HG03558 (cell line): ENCODE measurements around the gene RUFY4.
"Not testable (repeated sequence)": the region's sequence is repeated elsewhere in the genome, so short reads cannot be mapped to it uniquely, and the experiment has no call there.

Experiments
- ATAC-seq: cut with Tn5 transposase; IDR thresholded peaks from one replicate; pipeline ENCODE4 v1.9.1; 2021; ENCODE audit warnings: moderate number of reproducible peaks; ENCODE audit not compliant: unreplicated experiment; ENCODE audit errors: extremely low read depth

Gene RUFY4

DNA sequence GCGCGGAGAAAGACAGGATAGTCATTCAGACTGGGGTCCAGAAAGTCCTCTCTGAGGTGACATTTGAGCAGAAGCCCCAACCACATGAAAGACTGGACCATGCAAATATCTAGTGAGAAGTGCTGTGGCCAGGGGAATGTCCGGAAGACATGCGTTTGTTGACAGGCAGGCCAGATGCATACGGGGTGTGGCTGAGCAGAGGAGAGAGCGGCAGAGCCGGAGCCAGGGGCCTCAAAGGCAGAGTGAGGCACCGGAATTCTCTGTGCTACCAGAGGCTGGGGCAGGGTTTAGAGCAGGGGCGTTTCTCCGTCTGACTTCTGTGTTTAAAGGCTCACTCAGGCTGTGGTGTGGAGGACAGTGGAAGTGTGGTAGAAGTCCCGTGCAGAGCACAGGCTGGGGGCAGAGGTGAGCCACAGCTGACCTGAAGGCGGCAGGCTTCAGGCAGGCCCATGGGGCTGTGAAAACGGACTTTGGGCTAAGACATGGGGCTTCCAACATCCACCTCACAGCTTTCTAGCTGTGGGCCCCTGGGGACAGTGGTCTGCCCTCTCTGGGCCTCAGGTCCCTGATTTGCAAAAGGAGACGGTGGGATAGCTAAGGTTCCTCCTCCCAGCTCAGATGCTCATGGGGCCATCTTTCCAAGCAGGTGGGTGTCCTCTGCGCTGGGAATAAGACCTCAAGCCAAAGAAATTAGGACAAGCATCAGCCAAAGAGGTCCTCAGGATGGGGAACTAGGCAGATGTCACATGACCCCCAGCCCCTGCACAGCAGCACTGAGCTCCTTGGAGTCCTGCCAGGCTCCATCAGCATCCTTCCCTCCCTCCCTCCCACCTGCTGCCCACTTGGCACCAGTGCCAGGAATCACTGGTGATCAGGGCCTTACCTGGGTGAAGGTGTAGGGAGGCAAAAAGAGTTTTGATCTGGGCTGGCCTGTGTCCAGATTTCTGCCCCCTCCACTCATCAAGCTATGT is 11.2 kb downstream of the RUFY4 start:
- ATAC-seq: no peak

DNA sequence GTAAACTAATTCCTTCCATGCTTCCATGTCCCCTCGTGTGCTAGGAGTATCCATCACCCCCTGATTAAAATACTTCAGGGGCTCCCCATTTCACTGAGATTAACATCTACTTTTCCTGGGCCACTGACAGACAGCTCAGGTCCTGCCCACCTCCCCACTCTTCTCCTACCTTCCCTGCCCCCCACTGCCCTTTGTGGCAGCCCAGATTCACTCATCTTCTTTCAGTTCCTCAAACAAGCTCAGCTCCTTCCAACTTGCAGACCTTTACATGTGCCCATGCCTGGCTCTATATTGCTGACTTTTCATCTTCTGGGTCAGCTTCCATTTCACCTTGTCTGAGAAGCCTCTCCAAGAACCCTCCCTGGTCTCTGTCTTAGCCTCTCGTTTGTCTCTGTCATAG is 12.0 kb downstream of the RUFY4 start:
- peak; percentile 68 for ATAC-seq

DNA sequence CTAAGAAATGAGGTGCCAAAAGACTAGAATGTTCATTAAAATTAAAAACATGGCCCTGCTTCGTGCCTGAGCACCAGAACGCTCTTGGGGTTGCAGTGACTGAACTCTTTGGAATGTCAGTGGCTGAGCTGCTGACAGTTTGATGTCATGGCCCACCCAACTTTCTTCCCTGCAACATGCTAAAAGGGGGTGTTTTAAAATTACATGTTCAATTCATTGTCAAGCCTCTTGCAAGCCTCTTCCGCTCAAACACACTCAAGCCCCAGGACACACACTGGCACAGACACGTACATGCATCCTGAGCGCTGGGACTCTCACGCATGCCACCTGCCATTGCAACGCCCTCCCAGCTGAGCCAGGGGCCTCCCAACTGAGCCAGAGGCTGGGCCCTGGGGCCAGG is 12.6 kb downstream of the RUFY4 start:
- no peak for ATAC-seq

DNA sequence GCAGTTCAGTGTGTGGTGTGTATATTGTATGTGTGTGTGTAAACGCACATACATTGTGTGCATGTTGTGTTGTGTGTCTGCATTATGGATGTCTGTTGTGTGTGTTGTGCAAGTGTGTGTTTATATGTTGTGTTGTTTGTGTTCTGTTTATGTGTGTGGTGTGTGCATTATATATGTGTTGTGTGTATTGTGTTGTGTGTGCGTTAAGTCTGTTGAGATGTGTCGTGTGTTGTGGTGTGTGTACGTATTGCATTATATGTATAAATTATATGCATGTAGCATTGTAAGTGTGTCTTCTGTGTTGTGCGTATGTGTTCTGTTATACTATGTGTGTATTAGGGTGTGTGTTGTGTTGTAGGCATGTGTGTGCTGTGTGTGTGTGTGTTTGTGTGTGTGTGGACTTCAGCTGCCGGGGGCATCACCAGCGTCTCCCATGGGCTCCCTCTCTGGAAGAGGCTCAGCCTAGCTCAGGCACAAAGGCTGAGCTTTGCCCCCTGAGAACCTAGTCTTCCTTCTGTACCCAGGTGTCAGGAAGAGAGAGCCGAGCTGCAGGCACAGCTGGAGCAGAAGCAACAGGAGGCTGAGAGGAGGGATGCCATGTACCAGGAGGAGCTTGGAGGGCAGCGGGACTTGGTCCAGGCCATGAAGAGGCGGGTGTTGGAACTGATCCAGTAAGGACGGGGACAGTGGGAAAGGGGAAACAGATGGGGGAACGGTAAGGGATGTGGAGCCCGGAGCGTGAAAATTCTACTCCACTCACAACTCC is 13.7 kb downstream of the RUFY4 start:
- no peak for ATAC-seq

DNA sequence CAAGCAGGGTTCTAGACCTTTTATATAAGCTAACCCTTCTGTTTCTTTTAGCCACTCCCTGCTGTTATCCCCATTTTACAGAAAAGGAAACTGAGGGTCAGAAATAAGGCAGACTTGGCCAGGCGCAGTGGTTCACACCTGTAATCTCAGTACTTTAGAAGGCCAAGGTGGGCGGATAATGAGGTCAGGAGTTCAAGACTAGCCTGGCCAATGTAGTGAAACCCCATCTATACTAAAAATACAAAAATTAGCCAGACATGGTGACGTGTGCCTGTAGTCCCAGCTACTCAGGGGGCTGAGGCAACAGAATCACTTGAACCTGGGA is 14.3 kb downstream of the RUFY4 start:
- no peak for ATAC-seq

DNA sequence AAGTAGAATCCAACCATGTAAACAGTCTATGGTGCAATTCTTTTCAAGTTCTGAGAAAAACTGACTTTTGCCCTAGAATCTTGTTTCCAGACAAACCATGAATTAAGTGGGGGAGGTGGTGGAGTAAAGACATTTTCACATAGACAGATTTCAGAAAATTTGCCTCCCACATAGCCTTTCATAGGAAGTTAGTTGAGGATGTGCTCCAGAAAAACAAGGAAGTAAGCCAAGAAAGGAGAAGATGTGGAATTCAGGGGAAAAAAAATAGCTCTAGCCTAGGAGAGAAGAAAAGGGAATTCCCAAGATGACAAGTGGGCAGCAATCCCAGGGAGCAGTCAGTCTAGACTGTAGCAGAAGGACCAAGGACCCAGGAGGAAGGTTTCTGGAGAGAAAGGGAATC is 17.4 kb downstream of the RUFY4 start:
- no peak for ATAC-seq

DNA sequence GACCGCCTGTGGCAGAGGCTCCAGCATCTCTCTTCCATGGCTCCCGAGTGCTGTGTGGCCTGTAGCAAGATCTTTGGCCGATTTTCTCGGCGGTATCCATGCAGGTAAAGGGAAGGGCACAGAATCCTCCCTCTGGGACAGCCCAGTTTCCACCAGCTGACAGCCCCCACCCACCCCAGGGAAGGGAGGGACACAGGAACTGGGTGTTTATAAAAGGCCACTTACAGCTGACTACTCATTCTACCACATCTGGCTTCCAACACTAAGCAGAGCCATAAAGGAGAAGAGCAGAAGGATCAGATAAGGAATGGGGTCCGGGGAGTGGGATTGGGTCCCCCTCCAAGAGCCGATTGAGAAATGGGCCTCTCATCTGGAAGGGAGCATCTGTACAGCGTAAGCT is 20.2 kb downstream of the RUFY4 start:
- no peak for ATAC-seq

DNA sequence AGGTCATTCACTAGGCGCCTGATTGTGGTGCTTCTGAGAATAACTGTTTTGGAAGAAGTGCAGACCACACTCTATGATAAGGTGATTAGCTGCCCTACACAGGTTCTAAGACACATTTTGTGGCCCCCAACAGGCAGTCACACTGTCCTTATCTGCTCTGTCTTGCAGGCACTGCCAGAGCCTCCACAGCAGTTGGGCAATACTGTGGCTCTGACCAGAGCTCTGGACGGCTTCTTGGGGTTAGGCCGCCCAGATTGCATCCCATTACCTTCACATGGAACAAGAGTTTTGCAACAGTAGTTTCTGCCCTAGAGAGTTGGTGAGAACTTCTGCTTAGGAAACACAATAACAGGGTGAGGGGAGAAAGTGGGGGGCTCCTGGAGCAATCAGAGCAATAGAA is 22.7 kb downstream of the RUFY4 start:
- ATAC-seq: no peak

DNA sequence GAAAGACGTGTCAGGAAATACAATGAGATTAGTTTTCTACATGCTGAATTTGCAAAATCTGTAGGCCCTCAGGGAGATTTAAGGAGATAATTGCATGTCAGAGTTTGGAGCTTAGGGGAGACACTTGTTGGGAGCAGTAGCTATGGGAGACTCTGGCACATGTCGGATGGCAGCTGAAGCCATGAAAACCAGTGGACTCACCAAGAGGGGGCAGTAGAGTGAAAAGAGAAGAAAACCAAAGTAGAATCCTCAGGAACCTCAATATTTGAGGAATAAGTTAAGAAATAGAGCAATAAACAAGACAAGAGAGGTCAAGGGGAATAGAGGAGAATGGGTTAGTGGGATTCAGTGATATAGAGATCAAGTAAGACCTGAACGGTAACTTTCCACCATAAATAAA is 24.8 kb downstream of the RUFY4 start:
- ATAC-seq: no peak

DNA sequence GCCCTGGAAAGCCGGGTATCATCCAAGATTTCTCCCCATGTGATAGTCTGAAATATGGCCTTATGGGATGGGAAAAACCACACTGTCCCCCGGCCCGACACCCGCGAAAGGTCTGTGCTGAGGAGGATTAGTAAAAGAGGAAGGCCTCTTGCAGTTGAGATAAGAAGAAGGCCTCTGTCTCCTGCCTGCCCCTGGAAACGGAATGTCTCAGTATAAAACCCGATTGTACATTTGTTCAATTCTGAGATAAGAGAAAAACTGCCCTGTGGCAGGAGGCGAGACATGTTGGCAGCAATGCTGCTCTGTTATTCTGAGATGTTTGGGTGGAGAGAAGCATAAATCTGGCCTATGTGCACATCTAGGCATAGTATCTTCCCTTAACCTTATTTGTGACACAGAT is 26.8 kb downstream of the RUFY4 start:
- no peak for ATAC-seq

DNA sequence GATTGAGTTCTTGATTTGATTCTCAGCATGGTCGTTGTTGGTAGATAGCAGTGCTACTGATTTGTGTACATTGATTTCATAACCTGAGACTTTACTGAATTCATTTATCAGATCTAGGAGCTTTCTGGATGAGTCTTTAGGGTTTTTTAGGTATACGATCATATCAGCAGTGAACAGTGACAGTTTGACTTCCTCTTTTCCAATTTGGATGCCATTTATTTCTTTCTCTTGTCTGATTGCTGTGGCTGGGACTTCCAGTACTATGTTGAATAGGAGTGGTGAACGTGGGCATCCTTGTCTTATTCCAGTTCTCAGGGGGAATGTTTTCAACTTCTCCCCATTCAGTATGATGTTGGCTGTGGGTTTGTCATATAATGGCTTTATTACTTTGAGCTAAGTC is 28.9 kb downstream of the RUFY4 start:
- ATAC-seq: no peak

DNA sequence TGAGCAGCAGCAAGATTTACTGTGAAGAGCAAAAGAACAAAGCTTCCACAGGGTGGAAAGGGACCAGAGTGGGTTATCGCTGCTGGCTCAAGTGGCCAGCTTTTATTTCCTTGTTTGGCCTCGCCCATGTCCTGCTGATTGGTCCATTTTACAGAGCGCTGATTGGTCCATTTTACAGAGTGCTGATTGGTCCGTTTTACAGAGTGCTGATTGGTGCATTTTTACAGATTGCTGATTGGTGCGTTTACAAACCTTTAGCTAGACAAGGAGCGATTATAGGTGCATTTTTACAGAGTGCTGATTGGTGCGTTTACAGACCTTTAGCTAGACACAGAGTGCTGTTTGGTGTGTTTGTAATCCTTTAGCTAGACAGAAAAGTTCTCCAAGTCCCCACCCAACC is 39.8 kb downstream of the RUFY4 start:
- ATAC-seq: not testable (repeated sequence)

DNA sequence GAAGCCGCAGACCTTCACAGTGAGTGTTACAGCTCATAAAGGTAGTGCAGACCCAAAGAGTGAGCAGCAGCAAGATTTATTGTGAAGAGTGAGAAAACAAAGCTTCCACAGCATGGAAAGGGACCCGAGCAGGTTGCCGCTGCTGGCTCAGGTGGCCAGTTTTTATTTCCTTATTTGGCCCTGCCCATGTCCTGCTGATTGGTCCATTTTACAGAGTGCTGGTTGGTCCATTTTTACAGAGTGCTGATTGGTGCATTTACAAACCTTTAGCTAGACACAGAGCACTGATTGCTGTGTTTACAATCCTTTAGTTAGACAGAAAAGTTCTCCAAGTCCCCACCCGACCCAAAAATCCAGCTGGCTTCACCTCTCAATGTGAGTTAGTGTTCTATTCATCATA is 52.7 kb downstream of the RUFY4 start:
- ATAC-seq: not testable (repeated sequence)

DNA sequence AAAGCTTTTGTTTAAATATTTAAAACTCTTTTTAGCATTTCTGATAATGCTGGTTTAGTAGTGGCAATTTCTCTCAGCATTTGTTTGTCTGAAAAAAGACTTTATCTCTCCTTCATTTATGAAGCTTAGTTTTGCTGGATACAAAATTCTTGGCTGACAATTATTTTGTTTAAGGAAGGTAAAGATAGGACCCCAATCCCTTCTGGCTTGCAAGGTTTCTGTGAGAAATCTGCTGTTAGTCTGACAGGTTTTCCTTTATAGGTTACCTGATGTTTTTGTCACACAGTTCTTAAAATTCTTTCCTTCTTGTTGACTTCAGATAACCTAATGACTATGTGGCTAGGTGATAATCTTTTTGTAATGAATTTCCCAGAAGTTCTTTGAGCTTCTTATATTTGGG is 53.2 kb downstream of the RUFY4 start:
- ATAC-seq: not testable (repeated sequence)

DNA sequence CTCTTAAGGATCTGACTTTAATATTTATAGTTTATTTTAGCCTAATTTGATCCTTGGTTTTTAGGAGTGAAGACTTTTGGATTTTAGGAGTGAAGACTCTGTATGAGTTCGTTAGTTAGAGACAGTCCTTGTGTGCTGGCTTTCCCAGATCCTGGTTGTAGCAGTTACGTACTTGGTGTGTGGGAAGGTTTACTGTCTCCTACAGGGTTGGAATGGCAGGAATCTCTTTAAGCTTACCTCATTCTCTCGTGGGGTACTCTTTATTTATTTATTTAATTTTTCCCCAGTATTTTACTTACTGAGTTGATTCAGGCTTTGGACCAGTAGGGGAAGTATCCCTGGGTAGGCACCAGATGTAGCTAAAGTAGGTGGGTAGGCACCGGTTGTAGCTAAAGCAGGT is 54.9 kb downstream of the RUFY4 start:
- no peak for ATAC-seq

DNA sequence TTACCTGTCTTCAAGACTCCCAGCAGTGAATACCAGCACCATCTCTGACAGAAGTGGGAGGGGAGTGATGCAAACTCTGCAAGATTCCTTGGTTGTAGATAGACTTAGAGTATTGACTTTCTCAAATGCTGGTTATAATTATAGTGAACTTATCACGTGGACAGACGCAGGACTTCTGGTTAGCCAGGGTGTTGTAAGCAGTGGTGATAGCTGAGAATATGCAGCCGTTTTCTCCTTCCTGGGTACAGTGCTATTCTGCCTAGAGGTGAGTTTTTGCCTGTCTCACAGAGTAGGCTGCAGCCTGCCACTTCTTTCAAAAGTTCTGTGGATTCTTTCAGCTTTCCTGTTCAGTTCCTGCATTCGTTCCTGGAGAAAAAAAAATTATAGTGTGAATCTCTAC is 56.0 kb downstream of the RUFY4 start:
- no peak for ATAC-seq

DNA sequence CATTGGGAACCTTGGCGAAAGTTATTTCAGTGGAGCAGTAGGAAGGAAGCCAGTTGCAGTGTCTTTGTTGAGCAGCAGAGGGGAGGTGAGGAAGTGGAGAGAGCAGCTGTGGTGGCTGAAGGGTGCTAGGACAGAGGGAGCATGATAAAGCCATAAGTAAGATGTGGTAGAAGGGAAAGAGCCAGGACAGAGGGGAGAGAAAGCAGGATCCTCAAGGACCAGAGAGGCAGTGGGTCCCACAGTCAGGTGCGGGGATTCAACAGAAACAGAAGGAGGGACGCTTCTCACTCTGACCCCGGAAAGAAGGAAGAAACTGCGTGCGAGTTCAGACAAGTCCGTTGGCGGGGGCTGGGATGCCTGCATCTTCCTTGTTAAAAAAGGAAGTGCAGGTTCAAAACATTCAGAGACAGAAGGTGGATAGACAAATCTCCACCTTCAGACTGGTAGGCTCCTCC is 56.6 kb downstream of the RUFY4 start, which contains the start of gene CXCR2:
CXCR2 (plus strand) TSS at position 403 of the 455 bp plus-strand sequence. CDS start 8,774 bp downstream, outside the sequence.
- ATAC-seq: no peak

DNA sequence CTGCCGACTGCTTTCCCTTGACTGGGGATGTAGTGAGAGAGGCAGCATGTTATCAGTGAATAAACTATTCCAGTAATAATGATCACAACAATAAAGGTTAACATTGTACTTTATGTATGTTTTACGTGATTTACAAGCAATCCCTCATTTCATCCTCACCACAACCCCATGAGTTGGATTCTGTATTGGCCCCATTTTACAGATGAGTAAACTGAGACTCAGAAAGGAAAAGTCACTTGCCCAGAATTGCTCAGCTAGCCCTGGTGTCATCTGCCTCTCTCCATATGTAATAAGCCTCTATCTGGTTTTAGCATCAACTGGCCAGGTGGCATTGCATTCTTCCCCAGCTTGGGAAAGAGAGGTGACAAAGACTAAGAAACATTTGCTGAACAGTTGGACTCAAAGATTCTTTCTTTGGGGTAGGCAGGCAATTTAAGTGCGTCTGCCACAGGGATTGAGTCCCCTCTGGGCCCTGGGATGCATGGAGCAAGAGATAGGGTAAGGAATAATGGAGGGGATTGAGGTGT is 58.9 kb downstream of the RUFY4 start:
- ATAC-seq: no peak

DNA sequence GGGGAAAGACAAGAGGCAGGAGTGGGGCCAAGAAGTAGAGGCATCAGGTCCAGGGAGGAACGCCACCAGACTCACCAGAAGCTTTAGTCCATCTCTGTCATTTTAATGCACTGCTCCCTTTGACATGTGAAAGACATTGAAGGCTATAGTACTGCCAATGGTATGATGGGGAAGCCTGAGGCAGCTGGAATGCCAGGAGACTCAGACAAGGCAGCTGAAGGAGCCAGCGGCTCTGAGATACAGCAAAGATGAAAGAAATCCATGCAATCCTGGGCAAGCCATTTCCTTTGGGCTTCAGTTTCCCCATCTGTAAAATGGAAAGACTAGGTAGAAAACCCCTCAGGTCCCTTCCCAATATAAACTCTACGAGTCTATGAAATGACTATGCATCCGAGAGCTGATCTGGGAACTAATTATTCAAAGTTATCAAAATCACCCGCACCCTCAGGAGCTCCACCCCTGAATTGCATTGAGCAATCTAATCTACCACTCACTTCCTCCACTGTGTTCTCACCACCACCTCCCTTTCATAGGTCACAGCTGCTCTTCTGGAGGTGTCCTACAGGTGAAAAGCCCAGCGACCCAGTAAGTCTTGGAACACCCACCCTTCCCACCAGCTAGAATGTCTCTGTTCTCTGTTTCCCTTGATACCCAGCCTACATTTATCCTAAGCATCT is 59.9 kb downstream of the RUFY4 start:
- no peak for ATAC-seq

DNA sequence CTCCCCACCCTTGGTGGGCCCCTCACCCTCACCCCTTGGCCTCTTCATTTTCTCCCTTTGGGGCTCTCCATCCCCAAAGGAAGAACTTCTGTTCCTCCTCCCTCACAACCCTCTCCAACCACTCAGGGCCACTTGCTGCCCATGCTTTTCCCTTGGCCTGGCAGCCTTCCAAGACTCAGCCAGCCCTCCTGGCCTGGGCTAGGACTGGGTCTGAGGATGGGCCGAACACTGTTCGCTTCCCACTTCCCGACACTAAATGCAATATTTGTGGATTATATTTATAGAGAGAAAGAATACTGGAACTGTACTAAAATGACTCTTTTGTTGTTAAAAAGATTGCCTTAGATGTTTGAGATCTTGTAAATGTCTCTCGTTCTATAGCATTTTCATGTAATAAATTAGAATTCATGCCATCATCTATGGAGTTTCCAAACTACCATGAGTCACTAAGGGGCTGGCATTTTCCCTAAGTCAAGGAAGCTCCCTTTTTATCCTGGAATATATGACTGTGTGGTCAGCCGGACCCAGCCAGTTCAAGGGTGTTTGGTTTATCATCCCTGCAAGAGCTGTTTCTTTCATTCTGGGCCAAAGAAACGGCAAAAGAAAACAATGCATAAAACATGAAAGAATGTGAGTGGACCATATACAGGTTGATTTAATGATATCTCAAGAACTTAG is 60.5 kb downstream of the RUFY4 start:
- ATAC-seq: no peak
